GM19240 (cell line): ENCODE data around the gene OXCT2.
"Not testable (repeated sequence)": the region's sequence is repeated elsewhere in the genome, so short reads cannot be mapped to it uniquely, and the experiment has no call there.

Source experiments
- DNase-seq: peaks from one replicate; pipeline ENCODE4 v3.0.0; 2011; ENCODE audit warnings: low spot score; ENCODE audit not compliant: insufficient read length

The OXCT2 gene

DNA sequence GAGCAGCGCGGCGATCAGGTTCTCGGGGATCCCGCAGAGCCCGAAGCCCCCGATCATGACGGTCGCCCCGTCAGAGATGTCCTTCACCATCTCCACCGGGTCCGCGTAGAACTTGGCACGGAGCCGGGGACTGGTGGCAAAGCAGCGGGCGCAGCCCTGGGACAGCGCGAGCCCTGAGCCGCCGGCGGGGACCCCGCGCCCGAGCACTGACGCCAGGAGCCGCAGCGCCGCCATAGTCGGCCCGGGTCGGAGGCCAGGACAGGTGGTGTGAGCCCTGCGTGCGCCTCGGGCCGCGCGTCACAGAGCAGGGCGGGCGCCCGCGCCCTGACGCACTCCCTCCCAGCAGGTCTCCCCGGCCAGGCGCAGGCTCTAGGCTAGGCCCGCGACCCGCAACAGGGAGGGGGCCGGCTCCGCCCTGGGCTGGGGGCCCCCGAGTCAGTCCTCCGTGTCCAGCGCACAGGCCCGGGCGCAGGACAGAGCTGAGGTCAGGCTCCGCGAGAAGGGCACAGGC is at the start of gene OXCT2:
OXCT2 (minus strand) TSS at position 327 of the 511 bp plus-strand sequence; CDS start at position 234, 93 bp downstream.
- not testable (repeated sequence) for DNase-seq

DNA sequence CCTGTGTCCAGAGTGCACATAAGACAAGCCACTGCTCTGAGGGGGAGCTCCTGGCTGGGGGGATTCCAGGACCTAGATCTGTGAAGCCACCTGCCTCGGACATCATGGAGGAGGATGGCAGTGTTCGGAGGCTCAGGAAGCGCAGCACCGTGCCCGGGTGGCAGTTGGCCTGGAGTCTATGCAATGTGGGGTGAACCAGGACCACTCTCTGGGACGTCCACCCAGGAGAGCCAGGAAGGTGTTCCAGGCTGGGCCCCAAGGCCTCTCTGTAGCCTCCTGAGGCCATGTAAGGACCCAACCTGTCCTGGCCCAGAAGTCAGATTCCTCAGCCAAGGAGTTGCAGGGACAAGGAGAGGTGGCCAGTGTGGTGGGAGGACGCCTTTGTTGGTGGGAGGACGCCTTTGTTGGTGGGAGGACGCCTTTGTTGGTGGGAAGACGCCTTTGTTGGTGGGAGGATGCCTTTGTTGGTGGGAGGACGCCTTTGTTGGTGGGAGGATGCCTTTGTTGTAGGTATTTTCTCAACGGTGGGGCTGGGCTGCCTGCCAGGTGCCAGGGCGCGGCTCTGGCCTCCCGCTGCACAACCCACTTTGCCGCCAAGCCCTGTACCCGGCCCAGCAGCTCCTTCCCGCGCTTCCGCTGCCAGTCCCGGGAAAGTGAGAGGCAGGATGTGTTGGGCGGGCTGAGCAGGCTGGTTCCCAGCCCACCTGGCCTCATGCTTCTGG is 48.1 kb upstream of the OXCT2 start:
- no peak for DNase-seq

DNA sequence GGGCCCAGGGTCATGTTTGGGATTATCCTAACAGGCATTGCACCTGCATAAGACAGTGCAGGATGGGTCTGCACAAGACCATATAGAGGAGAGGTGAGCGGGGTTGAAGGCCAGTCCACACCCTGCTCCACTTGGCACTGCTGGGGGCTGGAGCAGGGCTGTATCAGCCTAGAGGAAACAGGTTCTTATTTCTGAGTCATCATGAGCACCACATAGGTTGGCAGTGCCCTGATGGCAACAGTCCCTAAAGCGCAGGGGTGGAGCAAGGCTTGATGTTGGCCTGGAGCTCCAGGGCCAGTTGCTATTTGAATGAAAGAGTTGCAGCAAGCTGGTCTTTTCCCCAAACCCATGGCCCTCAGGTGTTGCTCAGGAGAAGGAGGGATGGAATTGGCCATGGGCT is 47.3 kb upstream of the OXCT2 start:
- no peak for DNase-seq

DNA sequence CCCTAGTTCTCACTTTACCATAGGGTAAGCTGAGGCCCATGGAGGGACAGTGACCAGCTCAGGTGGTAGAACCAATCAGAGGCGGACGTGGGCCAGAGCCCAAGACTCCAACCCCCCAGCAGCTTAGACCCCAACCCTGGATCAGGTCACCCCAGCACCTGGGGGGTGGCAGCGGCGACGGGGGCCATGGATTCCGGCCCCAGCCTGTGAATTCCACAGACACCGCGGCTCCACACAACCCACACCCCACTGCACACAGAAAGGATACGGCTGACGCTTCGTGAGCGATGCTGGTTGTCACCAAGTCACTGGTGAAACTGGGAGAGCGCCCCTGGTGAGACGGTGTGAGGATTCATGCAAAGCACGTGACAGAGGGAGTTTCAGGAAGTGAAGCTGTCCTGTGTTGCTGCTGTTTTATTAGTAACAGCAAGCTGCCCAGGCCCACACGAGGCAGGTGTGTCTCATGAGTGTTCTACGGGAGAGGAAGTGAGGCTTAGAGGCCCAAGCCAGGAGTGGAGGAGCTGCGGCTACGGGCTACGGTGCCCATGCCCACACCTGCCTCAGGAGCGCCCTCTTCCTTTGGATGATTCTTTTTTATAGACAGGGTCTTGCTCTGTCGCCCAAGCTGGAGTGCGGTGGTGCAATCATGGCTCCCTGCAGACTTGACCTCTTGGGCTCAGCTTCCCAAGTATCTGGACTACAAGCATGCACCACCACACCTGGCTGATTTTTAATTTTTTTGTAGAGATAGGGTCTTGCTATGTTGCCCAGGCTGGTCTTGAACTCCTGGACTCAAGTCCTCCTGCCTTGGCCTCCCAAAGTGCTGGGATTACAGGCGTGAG is 46.2 kb upstream of the OXCT2 start:
- peak; percentile 76 for DNase-seq

DNA sequence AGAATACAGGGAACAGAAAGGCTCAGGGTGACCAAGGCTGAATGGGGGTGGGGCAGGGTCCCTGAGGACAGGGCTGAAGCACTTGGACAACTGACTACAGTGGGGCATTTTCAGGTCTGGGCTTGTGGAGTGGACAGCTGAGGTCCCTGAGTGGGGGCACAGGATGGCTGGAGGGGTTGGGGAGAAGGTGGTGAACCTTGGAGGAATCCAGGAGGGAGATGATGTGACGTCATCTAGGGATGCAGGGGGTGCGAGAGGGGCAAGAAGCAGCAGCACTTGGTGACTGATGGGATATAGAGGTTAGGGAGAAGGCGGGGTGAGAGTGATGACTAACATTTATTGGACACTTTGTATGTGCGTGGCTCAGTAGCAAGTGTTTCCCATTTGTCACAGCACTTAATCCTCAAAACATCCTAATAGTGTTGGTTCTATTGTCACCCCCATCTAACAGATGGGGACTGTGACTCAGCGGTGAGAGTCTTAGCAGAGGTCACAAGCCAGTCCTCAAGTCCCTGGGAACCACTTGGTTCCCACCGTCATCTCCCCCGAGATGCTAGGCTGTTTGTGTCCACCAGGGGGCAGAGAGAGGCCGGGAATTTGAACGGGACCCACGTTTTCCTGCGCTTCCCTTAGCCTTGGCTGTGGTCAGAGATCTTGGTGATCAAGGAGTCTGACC is 45.4 kb upstream of the OXCT2 start:
- DNase-seq, result peak; percentile 51

DNA sequence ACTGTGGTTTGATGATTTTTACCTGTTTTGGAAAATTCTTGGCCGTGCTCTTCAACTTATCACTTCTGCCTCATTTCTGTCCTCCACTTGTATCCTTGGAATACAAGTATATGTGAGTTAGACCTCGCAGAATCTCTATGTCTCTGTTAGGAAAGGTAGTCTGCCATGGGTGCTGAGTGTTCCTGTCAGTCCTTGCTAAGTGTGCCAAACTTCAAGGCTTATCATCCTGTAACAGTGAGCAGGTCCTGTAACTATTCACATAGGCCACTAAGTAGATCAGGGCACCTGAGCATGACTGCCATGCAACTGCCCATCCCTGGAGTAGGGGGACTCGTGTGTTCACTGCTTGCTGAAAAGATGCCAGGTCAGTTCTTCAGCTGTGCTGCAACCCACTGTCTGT is 41.8 kb upstream of the OXCT2 start:
- DNase-seq, result no peak

DNA sequence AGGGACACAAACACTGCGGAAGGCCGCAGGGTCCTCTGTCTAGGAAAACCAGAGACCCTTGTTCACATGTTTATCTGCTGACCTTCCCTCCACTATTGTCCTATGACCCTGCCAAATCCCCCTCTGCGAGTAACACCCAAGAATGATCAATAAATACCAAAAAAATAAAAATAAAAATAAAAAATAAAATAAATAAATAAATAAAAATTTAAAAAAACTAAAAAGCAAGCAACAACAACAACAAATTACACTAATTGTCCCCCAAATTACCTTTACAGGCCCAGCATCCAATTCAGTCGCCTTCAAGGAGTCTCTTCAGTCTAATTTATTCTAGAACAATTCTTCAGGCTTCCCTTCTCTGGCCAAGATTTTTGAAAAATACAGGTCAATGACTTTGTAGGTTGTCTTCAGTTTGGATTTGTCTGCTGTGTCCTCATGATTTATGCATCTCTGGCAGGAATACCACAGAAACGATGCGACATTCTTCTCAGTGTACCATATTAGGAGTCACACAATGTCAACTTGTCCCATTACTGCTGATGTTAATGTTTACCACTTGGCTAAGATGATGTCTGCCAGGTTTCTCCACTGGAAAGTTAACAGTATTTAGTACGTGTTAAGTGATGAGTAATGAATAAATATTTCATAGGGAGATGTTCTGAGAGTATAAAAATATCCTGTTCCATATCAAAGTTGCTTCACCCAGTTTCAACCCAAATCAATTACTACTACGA is 37.8 kb upstream of the OXCT2 start:
- no peak for DNase-seq

DNA sequence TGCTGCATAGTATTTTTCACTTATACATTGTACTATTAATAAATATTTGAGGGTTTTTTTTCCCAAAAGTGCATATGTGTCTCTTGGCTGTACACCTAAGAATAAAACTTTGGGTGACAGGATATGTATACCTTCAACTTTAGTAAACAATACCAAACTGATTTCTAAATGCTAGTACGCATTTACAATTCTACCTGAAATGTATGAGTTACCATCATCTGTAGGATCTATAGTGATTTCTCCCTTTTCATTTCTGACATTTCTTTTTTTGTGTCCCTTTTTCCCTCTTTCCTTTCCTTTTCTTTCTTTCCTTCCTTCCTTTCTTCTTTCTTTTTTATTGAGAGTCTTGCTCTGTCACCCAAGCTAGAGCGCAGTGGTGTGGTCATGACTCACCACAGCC is 34.2 kb upstream of the OXCT2 start:
- no peak for DNase-seq

DNA sequence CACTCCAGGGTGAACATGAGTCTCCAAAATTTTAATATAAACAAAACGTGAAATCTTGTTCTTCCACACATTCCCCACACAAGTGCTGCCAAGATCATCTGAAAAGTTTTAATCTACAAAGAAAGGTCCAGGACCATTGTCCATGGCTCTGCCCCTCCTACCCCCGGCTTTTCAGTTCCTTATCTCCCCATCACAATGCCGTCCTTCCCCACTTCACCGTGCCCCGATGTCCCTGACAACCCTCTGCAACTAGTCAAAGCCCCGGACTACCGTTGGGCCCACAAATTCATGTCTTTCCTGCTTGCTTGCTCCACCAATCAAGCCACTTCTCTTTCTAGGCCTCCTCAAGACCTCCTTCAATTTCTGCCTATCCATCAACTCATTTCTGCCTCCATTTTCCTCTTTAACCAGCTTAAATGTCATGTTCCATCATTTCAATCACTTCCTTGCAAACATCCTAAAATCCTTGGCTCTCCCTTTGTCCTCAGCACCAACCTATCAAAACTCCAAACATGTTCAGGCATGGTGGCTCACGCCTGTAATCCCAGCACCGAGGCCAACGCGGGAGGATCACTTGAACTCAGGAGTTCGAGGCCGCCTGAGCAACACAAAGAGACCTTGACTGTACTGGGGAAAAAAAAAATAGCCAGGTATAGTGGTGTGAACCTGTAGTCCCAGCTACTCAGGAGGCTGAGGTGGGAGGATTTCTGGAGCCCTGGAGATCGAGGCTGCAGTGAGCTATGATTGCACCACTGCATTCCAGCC is 31.5 kb upstream of the OXCT2 start:
- no peak for DNase-seq

DNA sequence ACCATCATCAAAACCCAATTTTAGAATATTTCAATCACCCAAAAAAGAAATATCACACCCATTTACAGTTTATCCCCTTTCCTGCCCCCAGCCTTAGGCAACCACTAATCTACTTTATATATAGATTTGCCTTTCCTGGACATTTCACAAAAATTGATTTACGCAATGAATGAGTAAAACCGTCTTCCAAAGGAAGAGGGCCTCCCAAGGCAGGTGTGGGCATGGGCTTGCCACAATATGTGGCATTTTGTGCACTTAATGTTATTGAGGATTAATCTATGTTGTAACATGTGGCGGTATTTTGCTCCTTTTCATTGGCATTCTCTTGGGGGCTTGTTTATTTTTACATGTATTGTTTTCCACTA is 29.3 kb upstream of the OXCT2 start:
- no peak for DNase-seq

DNA sequence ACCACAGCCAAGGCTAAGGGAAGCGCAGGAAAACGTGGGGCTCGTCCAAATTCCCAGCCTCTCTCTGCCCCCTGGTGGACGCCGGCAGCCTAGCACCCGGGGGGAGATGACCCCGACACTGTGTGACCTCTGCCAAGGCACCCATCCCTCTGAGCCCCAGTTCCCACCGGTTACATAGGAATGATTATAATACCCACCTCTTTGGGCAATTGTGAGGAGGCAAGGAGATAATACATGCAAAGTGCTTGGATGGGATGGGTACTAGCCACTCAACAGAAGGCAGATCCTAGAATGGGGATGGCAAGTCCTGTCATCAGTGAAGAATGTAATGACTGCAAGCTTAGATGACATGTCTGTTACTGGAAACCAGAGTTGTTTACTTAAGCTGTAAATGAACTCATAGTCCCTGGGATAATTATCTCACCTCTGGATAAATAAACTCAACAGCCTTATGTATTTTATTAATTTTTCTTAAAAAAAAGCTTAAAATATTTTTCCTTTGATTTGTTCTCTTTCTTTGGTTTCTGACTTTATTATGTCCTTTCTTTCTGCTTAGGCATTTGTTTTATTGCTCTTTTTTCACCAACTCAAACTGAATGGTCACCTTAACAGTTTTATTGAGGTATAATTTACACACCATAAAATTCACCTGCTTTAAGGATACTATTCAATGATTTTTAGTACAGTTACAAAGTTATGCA is 28.8 kb upstream of the OXCT2 start:
- DNase-seq, result peak; percentile 84

DNA sequence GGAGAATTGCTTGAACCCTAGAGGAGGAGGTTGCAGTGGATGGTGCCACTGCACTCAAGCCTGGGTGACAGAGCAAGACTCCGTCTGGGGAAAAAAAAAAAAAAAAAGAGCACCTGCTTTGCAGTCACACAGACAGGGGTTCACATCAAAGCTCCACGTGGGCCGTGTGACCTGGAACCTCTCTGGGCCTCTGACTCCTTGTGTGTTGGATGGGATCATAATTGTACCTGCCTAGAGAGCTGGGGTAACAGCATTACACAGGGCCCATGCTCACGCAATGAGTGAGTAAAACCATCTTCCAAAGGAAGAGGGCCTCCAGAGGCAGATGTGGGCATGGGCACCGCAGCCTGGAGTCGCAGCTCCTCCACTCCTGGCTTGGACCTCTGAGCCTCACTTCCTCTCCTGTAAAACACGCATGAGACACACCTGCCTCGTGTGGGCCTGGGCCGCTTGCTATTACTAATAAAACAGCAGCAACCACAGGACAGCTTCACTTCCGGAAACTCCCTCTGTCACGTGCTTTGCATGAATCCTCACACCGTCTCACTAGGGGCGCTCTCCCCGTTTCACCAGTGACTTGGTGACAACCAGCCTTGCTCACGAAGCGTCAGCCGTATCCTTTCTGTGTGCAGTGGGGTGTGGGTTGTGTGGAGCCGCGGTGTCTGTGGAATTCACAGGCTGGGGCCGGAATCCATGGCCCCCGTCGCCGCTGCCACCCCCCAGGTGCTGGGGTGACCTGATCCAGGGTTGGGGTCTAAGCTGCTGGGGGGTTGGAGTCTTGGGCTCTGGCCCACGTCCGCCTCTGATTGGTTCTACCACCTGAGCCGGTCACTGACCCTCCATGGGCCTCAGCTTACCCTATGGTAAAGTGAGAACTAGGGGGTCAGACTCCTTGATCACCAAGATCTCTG is 28.0 kb upstream of the OXCT2 start:
- DNase-seq, result peak; percentile 89

DNA sequence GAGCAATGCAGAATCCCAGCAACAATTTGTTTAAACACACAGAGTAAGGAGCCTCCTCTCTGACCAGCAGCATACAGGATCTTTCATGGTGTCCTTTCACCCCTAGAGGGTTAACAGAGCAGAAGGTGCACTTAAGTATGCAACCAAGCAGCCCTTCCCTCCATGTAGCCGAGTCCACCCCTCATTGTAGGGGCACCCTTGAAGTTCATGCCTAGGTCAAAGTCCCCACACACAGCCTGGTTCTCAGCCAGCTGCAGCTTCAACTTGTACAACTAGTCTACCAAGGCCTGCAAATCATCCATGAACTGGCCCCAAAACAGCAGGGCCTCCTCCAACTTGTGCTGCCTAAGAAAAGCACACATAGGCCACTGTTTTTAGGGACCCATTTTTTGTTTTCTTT is 24.5 kb upstream of the OXCT2 start:
- no peak for DNase-seq

DNA sequence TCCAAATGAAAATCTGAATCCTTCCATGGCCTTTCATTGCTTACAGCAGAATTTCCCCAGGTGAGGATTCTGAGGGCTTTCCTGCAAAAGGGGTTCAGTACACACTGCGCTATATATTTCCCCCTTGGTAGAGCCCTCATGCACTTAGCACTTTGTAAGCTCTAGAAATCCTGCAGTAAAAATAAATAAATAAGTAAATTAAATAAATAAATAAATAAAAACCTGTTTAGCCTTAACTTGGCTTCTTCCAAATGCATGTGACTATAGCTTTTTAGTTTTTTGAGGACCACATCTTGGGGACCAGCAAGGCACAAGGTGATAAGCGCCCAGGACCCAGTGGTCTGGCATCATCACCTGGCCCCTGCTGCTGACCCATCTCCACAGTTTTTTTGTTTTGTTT is 20.7 kb upstream of the OXCT2 start:
- no peak for DNase-seq

DNA sequence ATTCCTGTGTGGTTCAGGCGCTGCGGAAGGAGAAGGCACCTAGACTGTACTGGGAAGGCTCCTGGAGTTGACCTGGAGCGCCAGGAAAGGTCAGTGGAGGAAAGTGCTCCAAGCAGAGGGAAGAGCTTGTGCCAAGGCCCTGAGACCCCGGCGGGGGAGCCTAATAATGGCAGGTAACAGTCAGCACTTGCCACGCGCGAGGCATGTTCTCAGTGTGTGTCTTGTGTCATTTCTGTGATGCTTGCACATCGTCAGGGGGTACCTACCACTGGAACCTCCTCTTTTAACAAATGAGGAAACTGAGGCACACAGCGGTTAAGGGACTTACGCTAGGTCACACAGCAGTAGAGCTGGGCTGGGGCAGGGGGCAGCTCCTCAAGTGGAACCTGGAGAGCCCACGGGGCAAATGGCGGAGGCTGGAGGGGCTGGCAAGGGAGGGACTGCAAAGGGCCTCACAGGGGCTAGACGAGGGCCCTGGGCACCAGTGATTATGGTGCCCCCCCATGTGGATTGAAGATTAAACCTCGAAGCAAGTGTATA is 18.5 kb upstream of the OXCT2 start:
- DNase-seq, result no peak

DNA sequence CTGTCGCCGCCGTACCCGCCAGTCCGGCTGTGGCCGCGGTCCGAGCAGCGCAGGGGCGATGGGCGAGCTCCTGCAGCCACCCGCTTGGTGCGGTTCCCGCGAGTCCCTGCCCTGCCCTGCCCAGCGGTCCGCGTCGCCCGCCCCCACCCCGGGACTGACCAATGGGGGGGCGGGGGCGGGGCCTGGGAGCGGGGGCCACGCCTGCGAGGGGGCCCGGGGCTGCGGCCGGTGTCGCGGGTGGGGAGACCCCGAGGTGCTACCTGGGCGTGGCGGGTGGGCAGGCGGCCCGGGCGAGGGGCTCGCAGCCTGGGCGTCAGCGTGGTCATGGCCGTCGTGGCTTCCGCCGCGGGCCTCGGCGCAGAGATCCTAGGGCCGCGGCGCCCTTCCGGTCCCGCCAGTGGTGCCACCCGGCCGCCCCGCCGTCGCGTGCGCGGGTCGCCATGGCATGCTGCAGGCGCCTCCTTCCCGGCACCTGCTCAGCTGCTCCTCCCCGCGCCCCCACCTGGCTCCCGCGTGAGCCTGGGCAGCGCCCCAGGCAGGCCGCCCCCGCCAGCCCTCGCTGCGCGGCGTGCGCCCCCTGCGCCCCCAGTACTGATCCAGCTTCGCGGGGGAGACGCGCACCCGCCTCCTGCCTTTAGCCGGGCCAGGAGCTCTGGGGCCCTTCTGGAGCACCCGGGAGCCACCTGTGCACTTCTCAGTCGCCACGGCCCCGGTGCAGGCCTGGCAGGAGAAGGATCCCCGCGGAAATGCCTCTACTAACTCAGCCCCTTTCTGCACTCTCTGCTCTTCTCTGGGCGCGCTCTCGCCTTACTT is 17.8 kb upstream of the OXCT2 start, which contains the start of gene BMP8B:
BMP8B (minus strand) TSS at position 108 of the 813 bp plus-strand sequence. CDS start 380 bp downstream, outside the sequence.
- peak; percentile 40 for DNase-seq

DNA sequence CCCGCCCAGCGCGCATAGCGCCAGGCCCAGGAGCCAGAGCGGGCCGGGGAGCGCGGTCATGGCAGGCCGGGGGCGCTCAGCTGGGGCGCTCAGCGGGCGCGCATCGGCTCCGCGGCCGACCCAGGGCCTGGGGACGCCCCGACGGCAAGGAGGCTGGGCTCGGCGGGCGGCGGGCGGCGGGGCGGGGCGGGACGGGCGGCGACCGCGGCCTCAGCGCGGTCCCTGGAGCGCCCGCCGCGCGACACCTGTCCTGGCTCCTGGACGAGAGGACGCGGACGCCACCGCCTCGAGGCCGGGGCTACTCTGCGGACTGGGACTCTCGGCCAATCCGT is 17.2 kb upstream of the OXCT2 start:
- no peak for DNase-seq

DNA sequence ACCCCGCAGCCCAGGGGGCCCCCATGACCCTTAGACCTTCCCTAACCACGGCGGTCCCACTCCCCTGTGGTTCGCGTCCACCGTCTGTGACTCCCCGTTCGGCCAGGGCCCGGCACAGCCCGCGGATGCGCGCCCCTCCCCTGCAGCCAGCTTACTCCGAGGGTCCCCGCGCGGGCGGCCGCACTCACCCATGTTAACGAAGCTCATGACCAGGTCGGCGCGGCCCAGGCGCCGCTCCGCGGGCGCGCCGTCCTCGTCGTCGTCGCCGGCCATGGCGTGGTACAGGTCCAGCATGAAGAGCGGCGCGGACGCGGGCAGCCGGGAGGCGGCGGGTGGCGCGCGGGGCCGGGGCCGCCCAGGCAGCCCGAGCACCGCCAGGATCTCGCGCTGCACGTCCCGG is 16.8 kb upstream of the OXCT2 start:
- DNase-seq, result not testable (repeated sequence)
